ENCODE measurements around the gene ABCG1. TPM values are rescaled to one million over a fixed set of nuclear protein-coding genes. Genes with fewer than 3 reads are reported as not detected.
A peak's percentile ranks its signal among the peaks of the same experiment; 100 is the strongest.

ABCG1 gene
- total and polyA plus RNA-seq, 2 donors (not counting 3 experiments of a cell fraction or from before 2014, with no cell fraction given): 6.7 to 19.6 TPM

DNA sequence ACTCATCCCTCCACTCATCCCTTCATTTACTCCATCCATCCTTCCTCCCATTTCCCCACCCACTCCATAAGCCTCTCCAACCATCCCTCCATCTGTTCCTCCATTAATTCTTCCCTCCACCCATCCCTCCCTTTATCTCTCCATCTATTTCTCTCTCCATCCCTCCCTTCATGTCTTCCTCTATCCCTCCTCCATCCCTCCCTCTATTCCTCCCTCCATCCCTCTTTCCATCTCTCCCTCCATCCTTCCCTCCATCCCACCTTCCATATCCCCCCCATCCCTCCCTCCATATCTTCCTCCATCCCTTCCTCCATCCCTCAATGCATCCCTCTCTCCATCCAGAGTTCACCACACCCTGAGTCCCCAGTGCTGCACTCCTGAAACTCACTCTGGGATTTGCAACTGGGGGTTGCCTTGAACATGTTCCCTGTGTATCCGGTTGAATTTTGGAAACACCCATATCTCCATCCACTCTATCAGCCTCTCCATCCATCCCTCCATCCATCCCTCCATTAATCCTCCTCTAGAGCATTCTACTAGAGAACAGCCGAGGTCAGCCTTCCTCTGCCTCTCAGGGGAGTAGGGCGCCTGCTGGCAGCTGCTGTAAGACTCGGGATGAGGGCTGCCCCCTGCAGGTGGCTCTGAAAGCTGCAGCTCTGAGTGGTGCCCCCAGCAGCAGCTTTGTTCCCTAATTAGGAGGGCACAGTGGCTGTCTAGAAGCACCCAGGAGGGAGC lies 39.4 kb downstream of the ABCG1 start:
- Histone ChIP-seq H3K4me1 (ENCODE audit: control insufficient read depth, extremely low read depth, insufficient read depth, low read length) (peaks cover 13% of the 10 kb centered on the region), H3K4me3 (replicated peaks in 1 of 3; ENCODE audit: insufficient read depth in 1 of 3, low read depth in 1 of 3, low read length in 3 of 3) (no peak overlapping the region), H3K4me2 (ENCODE audit: insufficient read depth, low read length) (no peak overlapping the region), H3K27ac (ENCODE audit: insufficient read depth, low read depth, low read length) (no peak overlapping the region), H4K20me1 (replicated peaks; ENCODE audit: control insufficient read depth, extremely low read depth, insufficient read depth, low read length) (no peaks in the 10 kb centered on the region), H3K9me1 (replicated peaks; ENCODE audit: control insufficient read depth, extremely low read depth, insufficient read depth, low read length) (no peaks in the 10 kb centered on the region), H3K9me3 (replicated peaks; ENCODE audit: control insufficient read depth, insufficient read depth, low read length) (no peaks in the 10 kb centered on the region), H3K36me3 (ENCODE audit: control insufficient read depth in 2 of 2, extremely low read depth in 1 of 2, insufficient read depth in 2 of 2, low read length in 2 of 2) (no peaks in the 10 kb centered on the region), H3K27me3 (ENCODE audit: control insufficient read depth in 2 of 2, insufficient read depth in 2 of 2, low read length in 2 of 2) (no peaks in the 10 kb centered on the region), H3K79me2 (ENCODE audit: control insufficient read depth, insufficient read depth, low read length) (no peaks in the 10 kb centered on the region), H2AFZ (ENCODE audit: low read depth, low read length) (no peak overlapping the region), H3K9ac (replicated peaks; ENCODE audit: extremely low read depth, insufficient read depth, low read length) (no peak overlapping the region)
- POLR2A ChIA-PET: interaction anchor here (0.7 kb wide), 1 partner anchor 19 kb away, joined by 3 read pairs; no protein-coding TSS in a partner anchor
- intact Hi-C loops (cut with micrococcal nuclease): loop anchor here (1.0 kb wide), 2 partner anchors 94 to 113 kb away; no protein-coding TSS in a partner anchor
- FAIRE-seq (peak; percentile 92), DNase-seq (ENCODE audit: low read depth, low spot score) (peak; percentile 49)
- TF ChIP-seq FOS (IDR thresholded peaks at IDR 0.05; ENCODE audit: borderline replicate concordance, insufficient read depth, low read length) (no peak), GATA2 (IDR thresholded peaks at IDR 0.05; ENCODE audit: insufficient read depth, insufficient read length, low read depth, low read length) (no peak), JUN (IDR thresholded peaks at IDR 0.05; ENCODE audit: borderline replicate concordance, insufficient read depth, insufficient read length, low read depth) (no peak)
- TF ChIP-seq, protein P1, sequence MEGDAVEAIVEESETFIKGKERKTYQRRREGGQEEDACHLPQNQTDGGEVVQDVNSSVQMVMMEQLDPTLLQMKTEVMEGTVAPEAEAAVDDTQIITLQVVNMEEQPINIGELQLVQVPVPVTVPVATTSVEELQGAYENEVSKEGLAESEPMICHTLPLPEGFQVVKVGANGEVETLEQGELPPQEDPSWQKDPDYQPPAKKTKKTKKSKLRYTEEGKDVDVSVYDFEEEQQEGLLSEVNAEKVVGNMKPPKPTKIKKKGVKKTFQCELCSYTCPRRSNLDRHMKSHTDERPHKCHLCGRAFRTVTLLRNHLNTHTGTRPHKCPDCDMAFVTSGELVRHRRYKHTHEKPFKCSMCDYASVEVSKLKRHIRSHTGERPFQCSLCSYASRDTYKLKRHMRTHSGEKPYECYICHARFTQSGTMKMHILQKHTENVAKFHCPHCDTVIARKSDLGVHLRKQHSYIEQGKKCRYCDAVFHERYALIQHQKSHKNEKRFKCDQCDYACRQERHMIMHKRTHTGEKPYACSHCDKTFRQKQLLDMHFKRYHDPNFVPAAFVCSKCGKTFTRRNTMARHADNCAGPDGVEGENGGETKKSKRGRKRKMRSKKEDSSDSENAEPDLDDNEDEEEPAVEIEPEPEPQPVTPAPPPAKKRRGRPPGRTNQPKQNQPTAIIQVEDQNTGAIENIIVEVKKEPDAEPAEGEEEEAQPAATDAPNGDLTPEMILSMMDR (IDR thresholded peaks at IDR 0.05; ENCODE audit: extremely low read depth in 1 of 2, insufficient read depth in 1 of 2, low read depth in 1 of 2, low read length in 2 of 2): peak; percentile 94 to 96
- dilution Hi-C loops (cut with MboI; ENCODE audit: extremely low pct_ligation_motif_present, low sequenced_read_pairs): no loop called here
- CTCF ChIA-PET: interaction anchor here (0.6 to 5.2 kb wide), 49 partner anchors 9 to 442 kb away, joined by 3 to 131 read pairs (median 6); partner anchors contain the start of gene ABCG1
- no TSS peak for BruUV-seq (replicated peaks)

Measured in endothelial cell of umbilical vein (primary cell).